ENCODE measurements around the gene PTBP3. TPM values are rescaled to one million over a fixed set of nuclear protein-coding genes. Genes with fewer than 3 reads are reported as not detected.

The PTBP3 gene
- total RNA-seq, 2 donors from 2014 or later = 83.3 to 94.8 TPM

GRCh38 chr9:112175796-112176315 lies 157.6 kb downstream of the PTBP3 start:
- no peak overlapping the region for H3K27ac Mint-ChIP-seq
- H3K36me3 Mint-ChIP-seq (ENCODE audit: low read depth) = no peaks in the 10 kb centered on the region
- WGBS, 2 experiments (ENCODE audit: insufficient coverage in 1 of 2, insufficient read length in 1 of 2) = 64 to 75% methylated on average over 10 to 17 of the region's 17 CpGs

GRCh38 chr9:112174965-112175795 lies 158.2 kb downstream of the PTBP3 start, which contains the start of gene SUSD1:
Gene SUSD1, minus strand, starts transcription at chr9:112175297. Its CDS starts 62 bp downstream, at chr9:112175235.
- Histone ChIP-seq H3K9ac (ENCODE audit: extremely low read depth, low read length, poor library complexity, severe bottlenecking) (no peak within 1 kb of the TSS), H3K27me3 (ENCODE audit: control insufficient read depth, insufficient read depth, low read length, poor library complexity, severe bottlenecking) (peaks cover 38% of the 10 kb centered on the region), H3K36me3 (ENCODE audit: control insufficient read depth, insufficient read depth, low read length) (no peaks in the 10 kb centered on the region), H3K9me3 (ENCODE audit: control insufficient read depth, low read length) (no peaks in the 10 kb centered on the region), H3K4me3 (ENCODE audit: low read length) (peak within 1 kb of the TSS; percentile 72), H3K4me1 (ENCODE audit: control insufficient read depth, insufficient read depth, low read length) (no peaks in the 10 kb centered on the region), H3K27ac (ENCODE audit: low read depth, low read length) (no peak within 1 kb of the TSS)
- WGBS, 2 experiments (ENCODE audit: insufficient coverage in 1 of 2, insufficient read length in 1 of 2) = 4 to 13% methylated on average over 18 to 88 of the region's 88 CpGs
- Mint-ChIP-seq H3K27me3 (ENCODE audit: insufficient read depth) (peaks cover 49% of the 10 kb centered on the region), H3K4me1 (peaks cover 22% of the 10 kb centered on the region), H3K27ac (peak within 1 kb of the TSS; percentile 85), H3K9me3 (no peaks in the 10 kb centered on the region), H3K4me3 (peak within 1 kb of the TSS; percentile 75), H3K36me3 (ENCODE audit: low read depth) (no peaks in the 10 kb centered on the region)
- TF ChIP-seq CTCF (conservative IDR thresholded peaks at IDR 0.05) = no peak
- DNase-seq = peak; percentile 77

More at GRCh38 chr9:112175796-112176315, 157.6 kb downstream of the PTBP3 start:
- TF ChIP-seq CTCF (conservative IDR thresholded peaks at IDR 0.05) = no peak
- DNase-seq = peak; percentile 63
- H3K4me3 Mint-ChIP-seq = peak overlapping the region; percentile 75
- Histone ChIP-seq H3K9me3 (ENCODE audit: control insufficient read depth, low read length) (no peaks in the 10 kb centered on the region), H3K4me1 (ENCODE audit: control insufficient read depth, insufficient read depth, low read length) (no peaks in the 10 kb centered on the region), H3K27me3 (ENCODE audit: control insufficient read depth, insufficient read depth, low read length, poor library complexity, severe bottlenecking) (peaks cover 38% of the 10 kb centered on the region), H3K27ac (ENCODE audit: low read depth, low read length) (no peak overlapping the region), H3K4me3 (ENCODE audit: low read length) (peak overlapping the region; percentile 72), H3K36me3 (ENCODE audit: control insufficient read depth, insufficient read depth, low read length) (no peaks in the 10 kb centered on the region), H3K9ac (ENCODE audit: extremely low read depth, low read length, poor library complexity, severe bottlenecking) (no peak overlapping the region)
- H3K27me3 Mint-ChIP-seq (ENCODE audit: insufficient read depth) = peaks cover 51% of the 10 kb centered on the region
- H3K4me1 Mint-ChIP-seq = peaks cover 26% of the 10 kb centered on the region
- H3K9me3 Mint-ChIP-seq = no peaks in the 10 kb centered on the region

GRCh38 chr9:112174222-112174964 lies 159.0 kb downstream of the PTBP3 start:
- peak overlapping the region; percentile 70 for H3K4me3 Mint-ChIP-seq
- no peaks in the 10 kb centered on the region for H3K36me3 Mint-ChIP-seq (ENCODE audit: low read depth)
- Histone ChIP-seq H3K36me3 (ENCODE audit: control insufficient read depth, insufficient read depth, low read length) (no peaks in the 10 kb centered on the region), H3K9ac (ENCODE audit: extremely low read depth, low read length, poor library complexity, severe bottlenecking) (no peak overlapping the region), H3K27ac (ENCODE audit: low read depth, low read length) (no peak overlapping the region), H3K4me1 (ENCODE audit: control insufficient read depth, insufficient read depth, low read length) (no peaks in the 10 kb centered on the region), H3K9me3 (ENCODE audit: control insufficient read depth, low read length) (no peaks in the 10 kb centered on the region), H3K4me3 (ENCODE audit: low read length) (peak overlapping the region; percentile 70), H3K27me3 (ENCODE audit: control insufficient read depth, insufficient read depth, low read length, poor library complexity, severe bottlenecking) (peaks cover 38% of the 10 kb centered on the region)
- no peak for TF ChIP-seq CTCF (conservative IDR thresholded peaks at IDR 0.05)
- no peak overlapping the region for H3K27ac Mint-ChIP-seq
- peaks cover 48% of the 10 kb centered on the region for H3K27me3 Mint-ChIP-seq (ENCODE audit: insufficient read depth)
- WGBS, 2 experiments (ENCODE audit: insufficient coverage in 1 of 2, insufficient read length in 1 of 2) = 17 to 28% methylated on average over 18 to 42 of the region's 42 CpGs
- H3K4me1 Mint-ChIP-seq = peaks cover 25% of the 10 kb centered on the region
- DNase-seq = peak; percentile 72
- no peaks in the 10 kb centered on the region for H3K9me3 Mint-ChIP-seq
